ENCODE results near the gene PID1. TPM values are rescaled to one million over a fixed set of nuclear protein-coding genes. Genes with fewer than 3 reads are reported as not detected.

Gene PID1
- total RNA-seq, 1 experiment from 2014 or later: 0.15 TPM

- TF ChIP-seq REST (IDR thresholded peaks at IDR 0.05; ENCODE audit: low read depth): no peak
Measured at GRCh38 chr2:229174794-229175496, 96.1 kb downstream of the PID1 start (continued).

GRCh38 chr2:229173825-229174359, 97.2 kb downstream of the PID1 start:
- ATAC-seq (no peak), DNase-seq (ENCODE audit: low read depth, low spot score) (no peak)
- no peaks in the 10 kb centered on the region for H3K27me3 ChIP-seq (ENCODE audit: insufficient read depth, low read length)
- RAD21 ChIA-PET (ENCODE audit: low non-redundant PET in 1 of 2, low total read pairs in 2 of 2, uncharacterized antibody in 2 of 2, unreplicated experiment in 2 of 2): no interaction called here
- H4K20me1 ChIP-seq (ENCODE audit: insufficient read depth): no peaks in the 10 kb centered on the region
- H2AFZ ChIP-seq (ENCODE audit: low read depth, low read length, poor library complexity, severe bottlenecking): no peak overlapping the region
- BruUV-seq (replicated peaks): no TSS peak
- H3K9ac ChIP-seq (ENCODE audit: low read length): no peak overlapping the region
- intact Hi-C loops (cut with micrococcal nuclease): no loop called here
- no peak overlapping the region for H3K4me2 ChIP-seq (ENCODE audit: low read length)
- H3K9me3 ChIP-seq (ENCODE audit: control insufficient read depth in 1 of 2, insufficient read depth in 1 of 2, low read depth in 1 of 2, low read length in 2 of 2): no peaks in the 10 kb centered on the region
- H3K9me2 ChIP-seq (ENCODE audit: insufficient read depth): no peaks in the 10 kb centered on the region
- no peak for TF ChIP-seq CEBPB (IDR thresholded peaks at IDR 0.05; ENCODE audit: low read depth)
- no peak for TF ChIP-seq JUND (IDR thresholded peaks at IDR 0.05)
- TF ChIP-seq SIN3A (IDR thresholded peaks at IDR 0.05; ENCODE audit: low read depth): no peak
- no peak for TF ChIP-seq ELF1 (IDR thresholded peaks at IDR 0.05; ENCODE audit: borderline replicate concordance, low read depth)
- no peak for TF ChIP-seq FOSL1 (IDR thresholded peaks at IDR 0.05; ENCODE audit: low read depth)
- no peak for TF ChIP-seq ATF3 (IDR thresholded peaks at IDR 0.05)
- no peak for TF ChIP-seq MAX (IDR thresholded peaks at IDR 0.05)
- TF ChIP-seq CTCF (IDR thresholded peaks at IDR 0.05 in 2 of 3, conservative IDR thresholded peaks at IDR 0.05 in 1 of 3; ENCODE audit: borderline replicate concordance in 1 of 3, insufficient read depth in 1 of 3, low read depth in 2 of 3, low read length in 2 of 3): no peak
- no peaks in the 10 kb centered on the region for H3K4me1 ChIP-seq (ENCODE audit: control insufficient read depth in 1 of 2, insufficient read depth in 2 of 2, low read length in 2 of 2)
- POLR2A ChIA-PET: no interaction called here
- H3K79me2 ChIP-seq (ENCODE audit: insufficient read depth, low read length): no peaks in the 10 kb centered on the region
- CTCF ChIA-PET: no interaction called here
- no peak overlapping the region for H3K27ac ChIP-seq (ENCODE audit: low read depth, low read length)
- no peak overlapping the region for H3K4me3 ChIP-seq (replicated peaks in 1 of 2; ENCODE audit: low read depth in 1 of 2, low read length in 2 of 2)
- no peaks in the 10 kb centered on the region for H3K36me3 ChIP-seq (ENCODE audit: control insufficient read depth in 1 of 2, insufficient read depth in 2 of 2, low read length in 2 of 2)

Measured in HCT116 (cell line).